Testis (tissue), 2 donors: ENCODE data around the gene SDHA.
"Not testable (repeated sequence)": the region's sequence is repeated elsewhere in the genome, so short reads cannot be mapped to it uniquely, and the experiment has no call there.

Experiments used
- CTCF ChIP-seq, 3 experiments: fragments of 450-650 bp in 2 of 3; fragments of 200-600 bp in 1 of 3; sonication (generic) in 1 of 3; IDR thresholded peaks; one replicate each; pipeline ENCODE4 v1.5.1; 2016 to 2019; ENCODE audit warnings: antibody characterized with exemption in 3 of 3, mild to moderate bottlenecking in 2 of 3, moderate library complexity in 1 of 3
- POLR2A ChIP-seq: fragments of 450-650 bp; IDR thresholded peaks from one replicate; pipeline ENCODE4 v1.6.1; 2017; ENCODE audit warnings: antibody characterized with exemption, mild to moderate bottlenecking, moderate library complexity

GRCh38 chr5:294788-295187 lies 76.7 kb downstream of the SDHA start:
- not testable (repeated sequence) for TF ChIP-seq CTCF (IDR thresholded peaks at IDR 0.05); POLR2A
